Loucy (cell line): Measurements from ENCODE around the gene PPP1R14C.

ENCODE experiments used
- H2AFZ ChIP-seq: fragments of 200-600 bp; sonication (generic); 2 replicates; pipeline ENCODE4 v1.6.0; 2016; ENCODE audit warnings: antibody characterized with exemption, mild to moderate bottlenecking, low read length, moderate library complexity
- H3F3A ChIP-seq: fragments of 200-600 bp; 2 replicates; pipeline ENCODE4 v1.6.0; 2016; ENCODE audit warnings: antibody characterized with exemption, low read depth, mild to moderate bottlenecking
- H3K27me3 ChIP-seq: fragments of 200-600 bp; sonication (generic); 2 replicates; pipeline ENCODE4 v1.6.1; 2014; ENCODE audit warnings: low read length, mild to moderate bottlenecking; ENCODE audit not compliant: insufficient read depth, poor library complexity, severe bottlenecking
- H3K36me3 ChIP-seq: fragments of 200-600 bp; sonication (generic); 2 replicates; pipeline ENCODE4 v1.6.1; 2016; ENCODE audit warnings: low read length; ENCODE audit not compliant: insufficient read depth
- H3K4me1 ChIP-seq: fragments of 200-600 bp; sonication (generic); 2 replicates; pipeline ENCODE4 v1.5.1; 2014; ENCODE audit warnings: low read length, mild to moderate bottlenecking; ENCODE audit not compliant: insufficient read depth, poor library complexity, severe bottlenecking
- H3K4me2 ChIP-seq: fragments of 200-600 bp; sonication (generic); 2 replicates; pipeline ENCODE4 v1.6.0; 2014; ENCODE audit warnings: antibody characterized with exemption, low read length, low read depth, mild to moderate bottlenecking; ENCODE audit not compliant: poor library complexity, severe bottlenecking
- H3K4me3 ChIP-seq: fragments of 200-600 bp; sonication (generic); 2 replicates; pipeline ENCODE4 v1.5.1; 2014; ENCODE audit warnings: low read length, mild to moderate bottlenecking, mixed read lengths; ENCODE audit not compliant: poor library complexity, severe bottlenecking
- H3K79me2 ChIP-seq: fragments of 200-600 bp; sonication (generic); 2 replicates; pipeline ENCODE4 v1.6.1; 2014; ENCODE audit warnings: low read length; ENCODE audit not compliant: insufficient read depth
- H3K9ac ChIP-seq: fragments of 200-600 bp; sonication (generic); 2 replicates; pipeline ENCODE4 v1.6.0; 2014; ENCODE audit warnings: mild to moderate bottlenecking, low read depth, low read length, moderate library complexity; ENCODE audit not compliant: poor library complexity, severe bottlenecking
- H3K9me2 ChIP-seq: fragments of 200-600 bp; sonication (generic); replicated peaks from 2 replicates; pipeline ENCODE4 v1.6.1; 2016; ENCODE audit warnings: low read depth, low read length, mixed read lengths
- H3K9me3 ChIP-seq: fragments of 200-600 bp; sonication (generic); 2 replicates; pipeline ENCODE4 v1.6.1; 2014; ENCODE audit warnings: mild to moderate bottlenecking, antibody characterized with exemption, low read length, low read depth; ENCODE audit not compliant: insufficient read depth
- H4K20me1 ChIP-seq: fragments of 200-600 bp; sonication (generic); 2 replicates; pipeline ENCODE4 v1.6.0; 2014; ENCODE audit warnings: antibody characterized with exemption, low read length, mild to moderate bottlenecking; ENCODE audit not compliant: insufficient read depth, poor library complexity, severe bottlenecking
- EZH2phosphoT487 ChIP-seq: fragments of 200-600 bp; IDR thresholded peaks from 2 replicates; pipeline ENCODE4 v1.6.1; 2018; ENCODE audit warnings: antibody characterized with exemption, mild to moderate bottlenecking, moderate library complexity, borderline replicate concordance
- TF ChIP-seq, protein P1 (sequence below): fragments of 200-600 bp; sonication (generic); conservative IDR thresholded peaks from 2 replicates; pipeline ENCODE4 v1.5.1; 2014; ENCODE audit warnings: mild to moderate bottlenecking, antibody characterized with exemption, low read length

The PPP1R14C gene

DNA sequence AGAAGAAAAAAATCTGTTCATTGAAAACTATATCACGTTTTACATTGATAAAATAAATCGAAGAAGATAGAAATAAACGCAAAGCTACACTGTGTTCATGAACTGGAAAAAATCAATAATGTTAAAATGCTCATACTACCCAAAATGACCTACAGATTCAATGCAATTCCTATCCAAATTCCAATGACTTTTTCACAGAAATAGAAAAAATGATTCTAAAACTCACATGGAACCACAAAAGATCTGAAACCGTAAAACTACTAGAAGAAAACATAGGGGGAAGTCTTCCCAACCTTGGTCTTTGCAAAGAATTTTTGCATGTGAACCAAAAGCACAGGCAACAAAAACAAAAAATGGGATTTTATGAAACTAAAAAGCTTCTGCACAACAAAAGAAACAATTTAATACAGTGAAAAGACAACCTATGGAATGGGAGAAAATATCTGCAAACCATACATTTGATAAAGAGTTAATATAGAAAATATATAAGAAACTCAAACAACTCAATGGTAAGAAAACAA, 40.0 kb upstream of the PPP1R14C start:
- Histone ChIP-seq H3K36me3 (no peaks in the 10 kb centered on the region), H3K4me3 (no peak overlapping the region), H3K9ac (no peak overlapping the region), H3K4me1 (no peaks in the 10 kb centered on the region), H3K4me2 (no peak overlapping the region), H3K27me3 (no peaks in the 10 kb centered on the region), H3F3A (no peaks in the 10 kb centered on the region), H2AFZ (no peak overlapping the region), H4K20me1 (no peaks in the 10 kb centered on the region), H3K9me2 (no peaks in the 10 kb centered on the region), H3K9me3 (no peaks in the 10 kb centered on the region), H3K79me2 (no peaks in the 10 kb centered on the region)
- TF ChIP-seq EZH2phosphoT487, result no peak
- TF ChIP-seq, protein P1, sequence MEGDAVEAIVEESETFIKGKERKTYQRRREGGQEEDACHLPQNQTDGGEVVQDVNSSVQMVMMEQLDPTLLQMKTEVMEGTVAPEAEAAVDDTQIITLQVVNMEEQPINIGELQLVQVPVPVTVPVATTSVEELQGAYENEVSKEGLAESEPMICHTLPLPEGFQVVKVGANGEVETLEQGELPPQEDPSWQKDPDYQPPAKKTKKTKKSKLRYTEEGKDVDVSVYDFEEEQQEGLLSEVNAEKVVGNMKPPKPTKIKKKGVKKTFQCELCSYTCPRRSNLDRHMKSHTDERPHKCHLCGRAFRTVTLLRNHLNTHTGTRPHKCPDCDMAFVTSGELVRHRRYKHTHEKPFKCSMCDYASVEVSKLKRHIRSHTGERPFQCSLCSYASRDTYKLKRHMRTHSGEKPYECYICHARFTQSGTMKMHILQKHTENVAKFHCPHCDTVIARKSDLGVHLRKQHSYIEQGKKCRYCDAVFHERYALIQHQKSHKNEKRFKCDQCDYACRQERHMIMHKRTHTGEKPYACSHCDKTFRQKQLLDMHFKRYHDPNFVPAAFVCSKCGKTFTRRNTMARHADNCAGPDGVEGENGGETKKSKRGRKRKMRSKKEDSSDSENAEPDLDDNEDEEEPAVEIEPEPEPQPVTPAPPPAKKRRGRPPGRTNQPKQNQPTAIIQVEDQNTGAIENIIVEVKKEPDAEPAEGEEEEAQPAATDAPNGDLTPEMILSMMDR, result no peak

DNA sequence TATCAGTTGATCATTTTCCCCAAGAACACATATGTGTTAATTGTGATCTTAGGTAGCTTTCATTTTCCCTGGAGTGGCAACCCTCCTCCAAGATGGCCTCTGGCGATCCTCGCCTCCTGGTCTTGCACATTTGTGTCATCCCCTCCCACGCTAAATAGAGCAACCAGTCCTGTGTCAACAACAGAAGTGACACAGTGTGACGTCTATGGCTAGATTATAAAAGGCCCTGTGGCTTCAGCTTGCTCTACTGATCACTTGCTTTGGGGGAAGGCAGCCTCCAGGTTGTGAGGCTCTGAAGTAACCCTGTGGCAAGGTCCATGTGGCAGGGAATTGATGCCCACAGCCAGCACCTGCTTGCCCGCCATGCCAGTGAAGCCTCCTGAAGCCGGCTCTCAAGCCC, 30.6 kb upstream of the PPP1R14C start:
- Histone ChIP-seq H3K9me2 (no peaks in the 10 kb centered on the region), H3K79me2 (no peaks in the 10 kb centered on the region), H3K36me3 (no peaks in the 10 kb centered on the region), H3K4me2 (no peak overlapping the region), H2AFZ (no peak overlapping the region), H3K9ac (no peak overlapping the region), H3K27me3 (no peaks in the 10 kb centered on the region), H3K4me1 (no peaks in the 10 kb centered on the region), H3K4me3 (no peak overlapping the region), H3K9me3 (no peaks in the 10 kb centered on the region), H3F3A (no peaks in the 10 kb centered on the region), H4K20me1 (no peaks in the 10 kb centered on the region)
- TF ChIP-seq, protein P1, result no peak
- no peak for TF ChIP-seq EZH2phosphoT487

DNA sequence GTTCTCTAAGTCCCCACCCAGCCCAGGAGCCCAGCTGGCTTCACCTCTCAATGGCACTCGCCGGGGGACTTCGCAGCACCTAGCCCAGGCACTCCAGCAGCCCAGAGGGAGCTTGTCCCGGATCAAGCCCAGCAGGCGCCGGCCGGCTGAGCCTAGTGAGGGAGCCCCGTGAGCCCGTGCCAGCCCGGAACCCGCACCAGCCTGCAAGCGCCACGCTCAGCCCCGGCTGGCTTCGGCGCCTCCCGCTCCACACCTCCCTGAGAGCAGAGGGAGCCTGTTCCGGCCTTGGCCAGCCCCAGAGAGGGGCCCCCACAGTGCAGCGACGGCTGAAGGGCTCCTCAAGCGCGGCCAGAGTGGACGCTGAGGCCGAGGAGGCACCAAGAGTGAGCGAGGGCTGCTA, 27.1 kb upstream of the PPP1R14C start:
- Histone ChIP-seq H3F3A (peaks cover 4% of the 10 kb centered on the region; the same call in 1 of the 2 replicates), H3K36me3 (no peaks in the 10 kb centered on the region), H3K4me1 (peaks cover 22% of the 10 kb centered on the region), H3K79me2 (no peaks in the 10 kb centered on the region), H3K9me2 (no peaks in the 10 kb centered on the region), H3K9ac (no peak overlapping the region), H3K4me2 (no peak overlapping the region), H3K9me3 (no peaks in the 10 kb centered on the region), H2AFZ (no peak overlapping the region), H4K20me1 (no peaks in the 10 kb centered on the region), H3K4me3 (no peak overlapping the region), H3K27me3 (no peaks in the 10 kb centered on the region)
- TF ChIP-seq EZH2phosphoT487, result no peak
- TF ChIP-seq, protein P1, result no peak
